Testis (tissue), 2 donors: ENCODE data around the gene ARVCF.

ENCODE experiments used
- POLR2A ChIP-seq: fragments of 450-650 bp; IDR thresholded peaks from one replicate; pipeline ENCODE4 v1.6.1; 2017; ENCODE audit warnings: antibody characterized with exemption, mild to moderate bottlenecking, moderate library complexity
- TF ChIP-seq, protein P1 (sequence below), 3 experiments: fragments of 450-650 bp in 2 of 3; fragments of 200-600 bp in 1 of 3; sonication (generic) in 1 of 3; IDR thresholded peaks; one replicate each; pipeline ENCODE4 v1.5.1; 2016 to 2019; ENCODE audit warnings: antibody characterized with exemption in 3 of 3, mild to moderate bottlenecking in 2 of 3, moderate library complexity in 1 of 3

DNA sequence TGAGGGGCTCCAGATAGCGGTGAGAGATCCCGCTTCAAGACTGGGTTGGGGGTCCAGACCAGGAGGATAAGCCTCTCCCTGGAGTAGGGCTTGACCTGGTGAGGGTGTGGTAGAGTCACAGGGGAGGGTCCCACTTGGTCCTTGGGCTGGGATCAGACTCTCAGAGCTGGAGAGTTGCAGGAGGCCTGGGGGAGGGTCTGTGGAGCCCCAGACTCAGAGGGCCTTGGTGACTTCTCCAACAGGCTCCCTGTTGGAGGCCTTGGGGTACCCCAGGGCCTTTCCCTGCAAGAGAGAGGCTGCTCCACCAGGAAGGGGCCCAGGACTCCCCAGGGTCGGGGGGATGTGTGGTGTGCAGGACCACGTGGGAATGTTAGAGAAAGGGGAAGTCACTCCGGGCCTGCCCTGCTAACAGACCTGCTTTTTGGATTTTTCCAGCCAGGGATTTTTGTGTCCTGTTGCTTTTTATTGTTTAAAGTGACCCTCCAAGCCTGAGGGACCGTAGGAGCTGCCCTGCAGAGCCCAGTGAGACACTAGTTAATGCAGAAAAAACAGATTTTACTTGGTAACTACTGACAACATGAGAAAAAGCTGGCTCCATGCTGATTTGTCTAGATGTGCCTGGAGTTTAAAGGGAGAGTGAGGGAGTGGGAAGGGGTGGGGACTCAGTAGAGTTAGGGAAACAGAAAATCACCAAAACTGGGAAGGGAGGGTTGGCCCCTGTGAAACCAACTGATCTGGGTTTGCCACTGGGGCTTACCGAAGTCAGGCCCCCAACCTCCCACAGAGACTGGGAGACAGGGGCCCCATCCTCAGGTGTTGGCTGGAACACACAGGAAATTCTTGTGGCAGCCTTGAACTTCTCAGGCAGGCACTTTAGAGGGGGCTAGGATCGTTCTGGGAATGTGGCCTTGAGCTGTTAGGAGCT, 74.2 kb downstream of the ARVCF start:
- TF ChIP-seq, protein P1, sequence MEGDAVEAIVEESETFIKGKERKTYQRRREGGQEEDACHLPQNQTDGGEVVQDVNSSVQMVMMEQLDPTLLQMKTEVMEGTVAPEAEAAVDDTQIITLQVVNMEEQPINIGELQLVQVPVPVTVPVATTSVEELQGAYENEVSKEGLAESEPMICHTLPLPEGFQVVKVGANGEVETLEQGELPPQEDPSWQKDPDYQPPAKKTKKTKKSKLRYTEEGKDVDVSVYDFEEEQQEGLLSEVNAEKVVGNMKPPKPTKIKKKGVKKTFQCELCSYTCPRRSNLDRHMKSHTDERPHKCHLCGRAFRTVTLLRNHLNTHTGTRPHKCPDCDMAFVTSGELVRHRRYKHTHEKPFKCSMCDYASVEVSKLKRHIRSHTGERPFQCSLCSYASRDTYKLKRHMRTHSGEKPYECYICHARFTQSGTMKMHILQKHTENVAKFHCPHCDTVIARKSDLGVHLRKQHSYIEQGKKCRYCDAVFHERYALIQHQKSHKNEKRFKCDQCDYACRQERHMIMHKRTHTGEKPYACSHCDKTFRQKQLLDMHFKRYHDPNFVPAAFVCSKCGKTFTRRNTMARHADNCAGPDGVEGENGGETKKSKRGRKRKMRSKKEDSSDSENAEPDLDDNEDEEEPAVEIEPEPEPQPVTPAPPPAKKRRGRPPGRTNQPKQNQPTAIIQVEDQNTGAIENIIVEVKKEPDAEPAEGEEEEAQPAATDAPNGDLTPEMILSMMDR (IDR thresholded peaks at IDR 0.05) = no peak
- no peak for TF ChIP-seq POLR2A
